H7 (cell line): ENCODE measurements around the gene STMN3. TPM values are rescaled to one million over a fixed set of nuclear protein-coding genes. Genes with fewer than 3 reads are reported as not detected.
"Not testable (repeated sequence)": the region's sequence is repeated elsewhere in the genome, so short reads cannot be mapped to it uniquely, and the experiment has no call there.

Experiments used
- DNase-seq: peaks from one replicate; pipeline ENCODE4 v3.0.0; 2012
- H3K27me3 ChIP-seq: 2 replicates; pipeline ENCODE4 v1.6.0; 2011; ENCODE audit warnings: mild to moderate bottlenecking, low read length; ENCODE audit not compliant: control insufficient read depth, insufficient read depth
- H3K36me3 ChIP-seq: replicated peaks from 2 replicates; pipeline ENCODE4 v1.5.1; 2011; ENCODE audit warnings: low read length; ENCODE audit not compliant: control insufficient read depth, insufficient read depth
- H3K4me3 ChIP-seq: 2 replicates; pipeline ENCODE4 v1.5.1; 2011; ENCODE audit warnings: low read depth, mild to moderate bottlenecking, control low read depth, low read length, moderate library complexity; ENCODE audit not compliant: insufficient read depth
- total RNA-seq: library from RNA; depleted of rRNA; stranded (reverse); fragments of >200 nt; shearing (Covaris generic); gene quantifications from 2 replicates; pipeline ENCODE4 v1.2.3, GENCODE V29; 2014

STMN3 gene
- total RNA-seq, 1 experiment from 2014 or later: 32.7 TPM

DNA sequence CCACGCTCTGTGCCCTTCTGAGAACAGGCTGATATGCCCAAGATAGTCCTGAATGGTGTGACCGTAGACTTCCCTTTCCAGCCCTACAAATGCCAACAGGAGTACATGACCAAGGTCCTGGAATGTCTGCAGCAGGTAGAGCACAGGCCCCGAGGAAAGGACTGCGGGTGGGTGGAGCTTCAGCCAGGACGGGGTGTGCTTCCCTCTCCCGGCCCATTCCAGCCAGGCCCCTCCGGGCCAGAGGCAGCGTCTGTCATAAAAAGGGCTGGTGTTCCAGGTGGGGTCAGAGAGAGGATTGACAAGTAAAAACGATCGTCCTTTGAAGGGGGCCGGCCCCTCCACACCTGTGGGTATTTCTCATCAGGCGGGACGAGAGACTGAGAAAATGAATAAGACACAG, 6.1 kb upstream of the STMN3 start:
- no peaks in the 10 kb centered on the region for H3K27me3 ChIP-seq
- no peak overlapping the region; the same call in 1 of the 2 replicates for H3K4me3 ChIP-seq
- peak; percentile 69 for DNase-seq
- peaks cover 2% of the 10 kb centered on the region; the same call in 1 of the 2 replicates for H3K36me3 ChIP-seq

DNA sequence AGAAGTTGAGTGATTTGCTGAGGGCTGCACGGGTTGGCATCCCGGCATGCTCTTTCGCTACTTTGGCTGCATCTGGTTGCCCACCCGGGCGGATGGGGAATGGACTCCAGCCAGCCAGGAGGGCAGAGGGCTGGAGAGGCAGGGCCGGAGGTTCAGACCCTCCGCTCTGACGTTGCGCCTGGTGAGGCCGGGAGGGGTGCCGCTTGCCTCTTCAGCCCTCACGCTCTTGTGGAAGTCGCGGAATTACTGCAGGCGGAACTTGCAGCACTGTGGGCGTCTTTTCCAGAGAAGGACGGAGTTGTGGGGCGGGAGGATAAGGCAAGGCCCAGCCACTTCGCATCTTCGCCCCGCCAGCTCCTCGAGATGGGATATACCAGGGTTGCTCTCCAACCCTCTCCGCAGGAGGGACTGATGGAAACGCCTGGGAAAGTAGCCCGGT, 5.5 kb upstream of the STMN3 start:
- DNase-seq: no peak
- H3K27me3 ChIP-seq: no peaks in the 10 kb centered on the region
- H3K36me3 ChIP-seq: peaks cover 2% of the 10 kb centered on the region; the same call in 1 of the 2 replicates

DNA sequence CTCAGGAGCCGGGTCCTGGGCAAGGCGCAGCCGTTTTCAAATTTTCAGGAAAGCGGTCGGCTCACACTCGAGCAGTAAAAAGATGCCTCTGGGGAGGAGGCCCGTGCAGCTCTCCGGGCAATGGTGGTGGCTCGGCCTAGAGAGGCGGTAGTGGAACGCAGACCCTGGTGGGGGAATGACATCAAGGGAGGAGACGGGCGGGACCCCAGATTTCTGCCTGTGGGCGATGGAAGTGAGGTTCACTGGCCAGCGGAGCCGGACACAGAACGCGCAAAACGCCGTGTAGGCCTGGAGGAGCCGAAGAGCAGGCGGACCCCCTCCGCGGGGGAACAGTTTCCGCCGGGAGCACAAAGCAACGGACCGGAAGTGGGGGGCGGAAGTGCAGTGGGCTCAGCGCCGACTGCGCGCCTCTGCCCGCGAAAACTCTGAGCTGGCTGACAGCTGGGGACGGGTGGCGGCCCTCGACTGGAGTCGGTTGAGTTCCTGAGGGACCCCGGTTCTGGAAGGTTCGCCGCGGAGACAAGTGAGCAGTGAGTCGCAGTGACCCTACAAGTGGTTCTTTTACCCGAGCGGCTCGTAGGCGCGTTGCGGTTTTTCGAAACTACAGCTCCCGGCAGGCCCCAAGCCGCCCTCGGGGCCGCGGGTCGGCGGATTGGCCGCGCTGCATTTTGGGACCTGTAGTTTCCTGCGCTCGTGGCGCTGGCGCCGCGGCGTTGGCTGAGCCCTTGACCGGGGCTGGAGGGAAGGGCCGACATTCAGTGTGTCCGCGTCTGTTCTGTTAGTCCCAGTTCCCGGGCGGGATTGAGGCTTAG, 4.9 kb upstream of the STMN3 start, which contains the start of gene RTEL1:
Gene RTEL1, plus strand, starts transcription at position 376 of the 812 bp plus-strand sequence. CDS start 1,091 bp downstream, outside the sequence.
- H3K36me3 ChIP-seq: peaks cover 2% of the 10 kb centered on the region; the same call in 1 of the 2 replicates
- peak within 1 kb of the TSS; percentile 90 for H3K4me3 ChIP-seq
- no peaks in the 10 kb centered on the region for H3K27me3 ChIP-seq
- DNase-seq: peak; percentile 99

More for the DNA sequence above, 5.5 kb upstream of the STMN3 start:
- H3K4me3 ChIP-seq: peak overlapping the region; percentile 90

DNA sequence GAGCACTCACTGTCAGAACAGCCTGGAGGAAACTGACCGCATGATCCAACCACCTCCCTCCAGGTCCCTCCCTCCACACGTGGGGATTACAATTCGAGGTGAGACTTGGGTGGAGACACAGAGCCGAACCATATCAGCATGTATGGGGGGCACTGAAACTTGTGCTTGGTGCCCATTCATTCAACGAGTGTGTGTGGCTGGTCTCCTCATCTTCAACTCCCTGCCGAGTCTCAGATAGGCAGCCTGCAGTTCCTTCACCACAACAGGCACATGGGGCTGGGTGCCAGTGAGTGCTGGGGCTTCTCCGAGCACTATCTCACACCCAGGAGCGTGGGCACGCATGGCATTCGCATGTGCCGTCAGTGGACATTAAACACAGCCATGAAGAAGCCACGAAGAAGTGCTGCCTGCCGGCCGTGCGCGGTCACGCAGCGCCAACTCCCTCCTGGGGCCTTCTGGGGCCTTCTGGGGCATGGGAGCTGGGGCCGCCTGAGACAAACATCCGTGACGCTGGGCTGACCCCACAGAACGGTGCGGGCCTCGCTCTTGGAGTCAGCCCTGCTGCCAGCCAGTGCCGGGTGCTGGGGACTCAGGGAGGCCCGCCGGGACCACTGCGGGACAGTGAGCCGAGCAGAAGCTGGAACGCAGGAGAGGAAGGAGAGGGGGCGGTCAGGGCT, 4.2 kb upstream of the STMN3 start:
- no peak for DNase-seq
- H3K36me3 ChIP-seq: peaks cover 2% of the 10 kb centered on the region; the same call in 1 of the 2 replicates
- H3K27me3 ChIP-seq: no peaks in the 10 kb centered on the region; the same call in 1 of the 2 replicates
- H3K4me3 ChIP-seq: peak overlapping the region; percentile 90

DNA sequence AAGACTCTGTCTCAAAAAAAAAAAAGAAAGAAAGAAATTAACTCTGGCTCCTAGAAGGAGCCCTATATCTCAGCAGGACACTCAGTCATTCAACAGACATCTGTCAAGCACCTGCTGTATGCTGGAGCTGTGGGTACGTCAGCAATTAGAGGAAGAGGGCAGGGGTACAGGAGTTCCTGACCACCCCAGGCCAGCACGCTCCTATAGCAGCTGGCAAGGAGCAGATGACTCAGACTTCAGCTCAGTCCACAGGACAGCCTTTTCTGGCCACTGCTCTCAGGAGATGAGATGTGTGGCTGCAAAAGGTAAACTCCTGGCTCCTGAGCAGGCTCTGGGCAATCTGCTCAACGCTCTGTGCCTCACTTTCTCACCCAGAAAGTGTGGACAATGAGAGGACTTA, 3.2 kb upstream of the STMN3 start:
- DNase-seq: no peak
- H3K4me3 ChIP-seq: no peak overlapping the region
- H3K36me3 ChIP-seq: peaks cover 2% of the 10 kb centered on the region; the same call in 1 of the 2 replicates
- H3K27me3 ChIP-seq: peaks cover 8% of the 10 kb centered on the region

DNA sequence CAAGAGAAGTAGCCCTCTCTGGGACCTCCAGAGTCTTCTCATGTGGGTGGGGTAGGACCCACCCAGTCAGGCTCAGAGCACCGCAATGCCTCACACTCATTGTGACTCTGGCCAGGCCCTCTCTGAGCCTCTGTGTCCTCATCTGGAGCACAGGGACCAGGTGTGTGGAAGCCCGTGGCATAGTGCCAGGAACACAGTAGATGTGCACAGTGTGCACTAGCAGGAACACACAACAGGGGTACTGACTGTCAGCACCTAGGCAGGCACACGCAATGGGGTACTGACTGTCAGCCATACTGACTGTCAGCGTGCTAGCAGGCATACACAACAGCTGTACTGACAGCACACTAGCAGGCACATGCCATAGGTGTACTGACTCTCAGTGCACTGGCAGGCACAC, 2.0 kb upstream of the STMN3 start:
- Histone ChIP-seq H3K4me3 (no peak overlapping the region), H3K27me3 (peaks cover 12% of the 10 kb centered on the region), H3K36me3 (peaks cover 2% of the 10 kb centered on the region; the same call in 1 of the 2 replicates)
- no peak for DNase-seq

DNA sequence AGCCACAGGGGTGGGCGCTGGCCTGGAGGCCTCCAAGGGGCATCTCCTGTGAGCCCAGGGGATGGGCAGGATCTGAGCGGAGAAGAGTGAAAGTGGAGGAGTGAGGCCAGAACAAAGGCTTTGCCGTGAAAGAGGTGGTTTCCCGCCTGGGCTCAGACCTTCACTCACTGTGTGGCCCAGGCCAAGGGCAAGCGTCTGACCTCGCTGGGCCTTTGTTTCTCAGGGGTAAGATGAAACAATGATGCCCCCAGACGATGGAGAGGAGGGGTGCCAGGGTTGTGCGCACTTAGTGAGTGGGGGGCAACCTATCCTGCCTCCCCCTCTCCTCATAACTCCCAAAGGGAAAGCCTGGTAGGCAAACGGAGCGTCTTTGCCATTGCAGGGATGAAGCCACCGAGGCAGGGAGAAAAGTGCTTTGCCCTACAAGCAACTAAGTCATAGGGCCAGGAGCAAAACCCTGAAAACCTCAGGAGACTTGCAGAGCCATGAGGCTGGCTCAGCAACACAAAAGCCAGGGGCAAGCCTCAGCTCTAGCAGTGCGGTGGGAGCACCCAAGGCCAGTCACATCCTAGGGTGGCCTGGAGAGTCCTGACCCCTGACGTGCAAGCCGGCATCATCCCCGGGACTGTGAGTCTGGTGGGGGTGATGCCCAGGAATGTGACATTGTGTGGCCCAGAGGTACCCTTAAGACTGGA, 897 bp upstream of the STMN3 start:
- no peaks in the 10 kb centered on the region for H3K36me3 ChIP-seq
- peaks cover 12% of the 10 kb centered on the region for H3K27me3 ChIP-seq
- H3K4me3 ChIP-seq: peak overlapping the region; percentile 64
- no peak for DNase-seq

DNA sequence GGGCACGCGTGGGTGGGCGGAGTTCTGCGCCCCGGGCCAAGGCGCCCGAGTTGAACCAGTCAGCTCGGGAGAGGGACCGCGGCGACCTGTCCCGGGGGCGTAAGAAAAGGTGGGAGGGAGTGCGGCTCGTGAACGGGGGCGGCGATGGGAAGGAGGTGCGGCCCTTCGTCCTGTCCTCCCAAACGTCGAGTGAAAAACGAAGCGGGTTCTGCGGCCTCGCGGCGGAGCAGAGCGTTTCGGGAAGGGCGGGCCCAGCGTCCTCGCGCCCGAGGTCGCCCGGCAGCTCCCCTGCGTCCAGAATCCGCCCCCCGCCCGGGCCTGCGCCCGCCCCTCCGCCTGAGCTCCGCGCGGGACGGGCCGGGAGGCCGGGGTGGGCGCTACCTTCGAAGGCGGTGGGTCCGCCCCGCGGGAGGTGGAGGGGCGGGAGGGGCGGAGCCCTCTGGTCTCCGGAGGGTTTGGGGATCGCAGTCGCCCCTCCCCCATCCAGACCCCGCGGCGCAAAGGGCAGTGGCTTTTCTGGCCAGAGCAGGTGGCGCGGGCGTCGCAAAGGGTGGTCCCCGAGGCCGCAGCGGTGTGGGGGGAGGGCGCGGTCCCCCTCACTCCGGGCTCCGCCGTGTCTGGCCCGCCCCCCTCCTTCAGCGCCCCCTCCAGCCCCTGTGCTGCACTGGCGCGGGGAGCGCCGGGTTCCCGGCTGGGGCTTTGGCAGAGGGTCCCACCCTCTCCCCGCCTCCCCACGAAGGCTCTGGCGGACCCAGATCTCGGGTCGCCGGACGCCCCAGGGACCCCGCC, 838 bp downstream of the STMN3 start:
- peak; percentile 87 for DNase-seq
- peaks cover 12% of the 10 kb centered on the region for H3K27me3 ChIP-seq
- no peaks in the 10 kb centered on the region for H3K36me3 ChIP-seq
- peak overlapping the region; percentile 56 for H3K4me3 ChIP-seq

DNA sequence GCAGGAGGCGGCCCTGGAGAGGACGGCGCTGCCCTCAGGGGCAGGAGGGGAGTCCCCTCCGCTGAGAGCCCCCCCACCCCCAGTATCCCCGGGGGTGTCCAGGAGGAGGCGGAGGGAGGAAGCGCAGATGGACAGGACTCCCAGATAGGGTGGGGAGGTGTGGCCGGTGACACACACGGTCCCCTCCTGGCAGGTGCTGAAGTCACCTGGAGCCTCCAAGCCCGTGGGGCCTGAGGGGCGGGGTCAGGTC, 1.4 kb downstream of the STMN3 start:
- Histone ChIP-seq H3K4me3 (peak overlapping the region; percentile 56), H3K36me3 (no peaks in the 10 kb centered on the region), H3K27me3 (peaks cover 12% of the 10 kb centered on the region)
- DNase-seq: peak; percentile 68

DNA sequence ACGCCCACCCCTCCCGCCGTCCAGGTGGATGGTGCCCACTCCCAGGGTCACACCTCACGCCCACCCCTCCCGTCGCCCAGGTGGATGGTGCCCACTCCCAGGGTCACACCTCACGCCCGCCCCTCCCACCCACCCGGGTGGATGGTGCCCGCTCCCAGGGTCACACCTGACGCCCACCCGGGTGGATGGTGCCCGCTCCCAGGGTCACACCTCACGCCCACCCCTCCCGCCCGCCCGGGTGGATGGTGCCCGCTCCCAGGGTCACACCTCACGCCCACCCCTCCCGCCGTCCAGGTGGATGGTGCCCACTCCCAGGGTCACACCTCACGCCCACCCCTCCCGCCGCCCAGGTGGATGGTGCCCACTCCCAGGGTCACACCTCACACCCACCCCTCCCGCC, 2.7 kb downstream of the STMN3 start:
- H3K36me3 ChIP-seq, DNase-seq, H3K4me3 ChIP-seq: not testable (repeated sequence)
- peaks cover 12% of the 10 kb centered on the region for H3K27me3 ChIP-seq

DNA sequence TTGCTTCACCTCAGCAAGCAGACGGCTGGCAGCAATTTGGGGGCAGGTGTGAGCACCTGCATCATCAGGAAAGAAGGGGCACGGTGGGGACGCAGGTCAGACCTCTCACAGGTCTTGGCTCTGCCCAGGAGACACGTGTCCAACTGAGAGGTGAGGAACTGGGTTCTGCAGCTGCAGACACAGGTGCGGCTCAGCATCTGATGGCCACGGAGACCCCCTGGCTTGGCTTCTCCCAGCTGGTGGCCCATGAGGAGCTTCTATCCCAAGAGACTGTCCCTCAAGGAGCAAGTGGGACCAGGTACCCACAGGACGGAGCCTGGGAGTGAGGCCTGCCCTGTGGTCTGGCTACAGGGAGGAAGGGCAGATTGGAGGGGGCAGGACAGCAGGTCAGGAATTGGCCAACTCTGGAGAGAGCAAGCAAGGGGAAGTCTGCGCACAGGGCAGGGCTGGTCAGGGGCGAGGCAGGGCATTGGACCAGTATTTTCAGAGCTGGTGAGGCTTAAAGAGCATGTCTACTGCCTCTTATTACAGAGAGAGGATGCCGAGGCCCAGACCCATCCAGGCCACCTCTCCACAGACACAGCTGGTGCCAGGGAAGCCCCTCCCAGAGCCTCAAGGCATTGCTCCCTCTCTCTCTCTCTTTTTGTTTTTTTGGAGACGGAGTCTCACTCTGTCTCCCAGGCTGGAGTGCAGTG, 4.2 kb downstream of the STMN3 start:
- Histone ChIP-seq H3K4me3 (no peak overlapping the region), H3K27me3 (peaks cover 12% of the 10 kb centered on the region), H3K36me3 (no peaks in the 10 kb centered on the region)
- no peak for DNase-seq

DNA sequence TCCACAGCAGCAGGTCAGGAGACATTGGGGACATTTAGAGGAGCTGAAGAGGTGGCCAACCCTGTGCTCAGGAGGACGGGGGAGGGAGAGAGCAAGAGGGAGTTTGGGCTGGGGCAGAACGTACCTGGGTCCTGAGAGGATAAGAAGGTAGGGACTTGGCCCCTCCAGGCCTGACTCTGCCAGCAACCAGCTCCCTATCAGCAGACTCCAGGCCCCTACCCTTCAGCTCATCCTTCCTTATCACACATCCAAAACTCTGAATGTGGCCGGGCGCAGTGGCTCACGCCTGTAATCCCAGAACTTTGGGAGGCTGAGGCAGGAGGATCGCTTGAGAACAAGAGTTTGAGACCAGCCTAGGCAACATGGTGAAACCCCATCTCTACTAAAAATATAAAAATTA, 5.0 kb downstream of the STMN3 start:
- no peak for DNase-seq
- H3K27me3 ChIP-seq: peaks cover 12% of the 10 kb centered on the region
- no peak overlapping the region for H3K4me3 ChIP-seq
- H3K36me3 ChIP-seq: no peaks in the 10 kb centered on the region

DNA sequence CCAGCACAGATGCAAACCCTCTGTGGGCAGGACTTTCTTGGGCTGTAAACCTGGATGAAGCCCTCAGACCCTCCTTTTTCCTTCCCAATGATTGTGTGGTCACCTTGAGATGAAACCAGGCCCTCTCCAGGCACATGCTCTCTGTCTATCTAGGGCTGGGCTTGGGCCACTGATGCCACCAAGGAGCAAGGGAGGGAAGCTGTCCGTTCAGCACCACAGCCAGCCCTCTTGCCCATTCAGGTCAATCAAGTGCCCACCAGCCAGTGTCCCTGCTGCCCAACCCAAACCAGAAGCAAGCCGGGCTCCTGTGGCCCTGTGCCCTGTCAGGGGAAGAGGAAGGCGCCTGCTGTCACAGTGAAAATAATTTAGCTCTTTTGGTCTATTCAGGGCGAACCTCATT, 8.0 kb downstream of the STMN3 start:
- peaks cover 3% of the 10 kb centered on the region; the same call in 1 of the 2 replicates for H3K27me3 ChIP-seq
- H3K36me3 ChIP-seq: no peaks in the 10 kb centered on the region
- no peak overlapping the region for H3K4me3 ChIP-seq
- no peak for DNase-seq
